CD4-positive, alpha-beta T cell (primary cell): ENCODE data around the gene CD38. TPM values are rescaled to one million over a fixed set of nuclear protein-coding genes. Genes with fewer than 3 reads are reported as not detected.

Experiments used
- ATAC-seq: fragments of 200-7000 bp; cut with Tn5 transposase; one replicate; pipeline ENCODE4 v1.10.0; 2022; ENCODE audit warnings: mild to moderate bottlenecking; ENCODE audit not compliant: poor library complexity
- CTCF ChIA-PET: fragments of 350-600 bp; sonication (Branson Sonifier 250); formaldehyde crosslinking; loops from one replicate; lab custom pipeline; 2021; ENCODE audit warnings: antibody characterized with exemption, inconsistent platforms; lab: Charles Lee
- POLR2A ChIA-PET: fragments of 350-600 bp; sonication (Branson Sonifier 250); formaldehyde crosslinking; loops from one replicate; lab custom pipeline; 2021; ENCODE audit warnings: antibody characterized with exemption, inconsistent platforms; lab: Charles Lee
- DNase-seq, 14 experiments: peaks; one replicate each; pipeline ENCODE4 v3.0.0-alpha.2; 2013 to 2020; ENCODE audit warnings: mixed read lengths in 2 of 14
- H3K27ac ChIP-seq, 2 donors: one replicate each; pipeline versions ENCODE4 v1.5.1 to v1.7.0; 2013; ENCODE audit warnings: low read length in 2 of 2, low read depth in 1 of 2, mild to moderate bottlenecking in 1 of 2
- H3K27me3 ChIP-seq, 2 experiments: 1 replicate in 1 of 2; 2 replicates in 1 of 2; pipeline versions ENCODE4 v1.6.1 to v1.7.0; 2013; ENCODE audit warnings: low read length in 2 of 2, control low read depth in 1 of 2, mild to moderate bottlenecking in 1 of 2, moderate library complexity in 1 of 2; ENCODE audit not compliant: insufficient read depth in 2 of 2, control insufficient read depth in 1 of 2
- H3K36me3 ChIP-seq: one replicate; pipeline ENCODE4 v1.6.1; 2013; ENCODE audit warnings: low read length, control low read depth; ENCODE audit not compliant: insufficient read depth
- H3K4me1 ChIP-seq: one replicate; pipeline ENCODE4 v1.6.1; 2013; ENCODE audit warnings: low read length, control low read depth; ENCODE audit not compliant: insufficient read depth
- H3K4me3 ChIP-seq: one replicate; pipeline ENCODE4 v1.5.1; 2013; ENCODE audit warnings: mild to moderate bottlenecking, low read length, moderate library complexity
- H3K9me3 ChIP-seq, 2 experiments: 1 replicate in 1 of 2; 2 replicates in 1 of 2; pipeline versions ENCODE4 v1.6.1 to v1.7.0; 2013; ENCODE audit warnings: low read length in 2 of 2, mild to moderate bottlenecking in 2 of 2, control low read depth in 1 of 2, moderate library complexity in 1 of 2; ENCODE audit not compliant: control insufficient read depth in 1 of 2, insufficient read depth in 1 of 2
- H3K27ac Mint-ChIP-seq: one replicate; pipeline ENCODE4 v1.8.0; 2020; ENCODE audit warnings: mixed read lengths
- H3K27me3 Mint-ChIP-seq: one replicate; pipeline ENCODE4 v1.8.0; 2021; ENCODE audit warnings: mixed read lengths
- H3K36me3 Mint-ChIP-seq: one replicate; pipeline ENCODE4 v1.8.0; 2021; ENCODE audit warnings: low read depth, mixed read lengths
- H3K4me1 Mint-ChIP-seq: one replicate; pipeline ENCODE4 v1.8.0; 2021; ENCODE audit warnings: low read depth, mixed read lengths
- H3K4me3 Mint-ChIP-seq: one replicate; pipeline ENCODE4 v1.8.0; 2020; ENCODE audit warnings: mild to moderate bottlenecking, mixed read lengths
- H3K9me3 Mint-ChIP-seq: one replicate; pipeline ENCODE4 v1.8.0; 2020; ENCODE audit warnings: mixed read lengths
- intact Hi-C, 2 experiments: fragments of 100-400 bp; cut with DNase I in 1 of 2; cut with micrococcal nuclease in 1 of 2; formaldehyde crosslinking; loops; one replicate each; pipeline versions ENCODE4 v1.15.1 to v1.9.0; 2023 to 2025; cut with DNase I, micrococcal nuclease
- total RNA-seq, 174 experiments: library from RNA in 2 of 174; stranded (reverse) in 2 of 174; gene quantifications; one replicate each; pipeline ENCODE4 v1.2.3 and lab custom pipeline; 2021 to 2026
- TF ChIP-seq, protein P1 (sequence below): fragments of 200-600 bp; IDR thresholded peaks from one replicate; pipeline ENCODE4 v1.8.0; 2022; ENCODE audit warnings: antibody characterized with exemption, mild to moderate bottlenecking

The CD38 gene
- total RNA-seq, 2 experiments from 2014 or later: 9.6 to 9.9 TPM

- Mint-ChIP-seq H3K27me3 (no peaks in the 10 kb centered on the region), H3K36me3 (no peaks in the 10 kb centered on the region), H3K9me3 (no peaks in the 10 kb centered on the region), H3K27ac (peak overlapping the region; percentile 91), H3K4me1 (peaks cover 51% of the 10 kb centered on the region), H3K4me3 (peak overlapping the region; percentile 69)
- ChIA-PET POLR2A (interaction anchor here (0.7 to 2.8 kb wide), 11 partner anchors 9 to 763 kb away, joined by 3 to 82 read pairs (median 5); partner anchors contain the start of genes CD38, CPEB2, FAM200B and FBXL5), CTCF (interaction anchor here (0.7 to 2.4 kb wide), 4 partner anchors 10 to 84 kb away, joined by 3 to 19 read pairs (median 4); partner anchors contain the start of gene FAM200B)
- no peaks in the 10 kb centered on the region for H3K9me3 ChIP-seq
- no peaks in the 10 kb centered on the region for H3K27me3 ChIP-seq
- DNase-seq (peak in 11 of 14 experiments; percentile 19 to 87 (median 46)), ATAC-seq (peak; percentile 82)
- H3K4me1 ChIP-seq: peaks cover 45% of the 10 kb centered on the region
- no peak overlapping the region for H3K4me3 ChIP-seq
- TF ChIP-seq, protein P1, sequence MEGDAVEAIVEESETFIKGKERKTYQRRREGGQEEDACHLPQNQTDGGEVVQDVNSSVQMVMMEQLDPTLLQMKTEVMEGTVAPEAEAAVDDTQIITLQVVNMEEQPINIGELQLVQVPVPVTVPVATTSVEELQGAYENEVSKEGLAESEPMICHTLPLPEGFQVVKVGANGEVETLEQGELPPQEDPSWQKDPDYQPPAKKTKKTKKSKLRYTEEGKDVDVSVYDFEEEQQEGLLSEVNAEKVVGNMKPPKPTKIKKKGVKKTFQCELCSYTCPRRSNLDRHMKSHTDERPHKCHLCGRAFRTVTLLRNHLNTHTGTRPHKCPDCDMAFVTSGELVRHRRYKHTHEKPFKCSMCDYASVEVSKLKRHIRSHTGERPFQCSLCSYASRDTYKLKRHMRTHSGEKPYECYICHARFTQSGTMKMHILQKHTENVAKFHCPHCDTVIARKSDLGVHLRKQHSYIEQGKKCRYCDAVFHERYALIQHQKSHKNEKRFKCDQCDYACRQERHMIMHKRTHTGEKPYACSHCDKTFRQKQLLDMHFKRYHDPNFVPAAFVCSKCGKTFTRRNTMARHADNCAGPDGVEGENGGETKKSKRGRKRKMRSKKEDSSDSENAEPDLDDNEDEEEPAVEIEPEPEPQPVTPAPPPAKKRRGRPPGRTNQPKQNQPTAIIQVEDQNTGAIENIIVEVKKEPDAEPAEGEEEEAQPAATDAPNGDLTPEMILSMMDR: no peak
- H3K27ac ChIP-seq: peak overlapping the region; percentile 42 to 47
- H3K36me3 ChIP-seq: no peaks in the 10 kb centered on the region
- intact Hi-C loops: loop anchor here in 1 of 2 experiments (1.0 kb wide), 2 partner anchors 10 to 12 kb away; partner anchors contain the start of gene CD38
Observed at GRCh38 chr4:15765910-15766697, 12.0 kb upstream of the CD38 start.

DNA sequence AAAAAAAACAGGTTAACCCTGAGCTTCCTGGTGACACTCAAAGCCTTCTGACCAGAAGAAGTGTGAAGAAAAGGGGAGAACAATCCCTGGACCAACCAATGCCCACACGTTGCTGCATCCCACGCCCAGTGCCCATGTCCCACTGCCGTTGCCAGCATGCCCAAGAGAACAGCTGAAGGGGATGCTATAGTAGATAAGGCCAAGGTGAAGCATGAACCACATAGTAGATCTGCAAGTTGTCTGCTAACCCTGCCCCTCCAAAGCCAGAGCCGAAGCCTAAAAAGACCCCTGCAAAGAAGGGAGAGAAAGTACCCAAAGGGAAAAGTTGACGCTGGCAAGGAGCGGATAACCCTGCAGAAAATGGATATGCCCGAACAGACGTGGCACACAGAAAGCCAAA is 11.3 kb upstream of the CD38 start:
- intact Hi-C loops: loop anchor here in 1 of 2 experiments (1.0 kb wide), 2 partner anchors 11 kb away; partner anchors contain the start of gene CD38
- ChIA-PET CTCF (interaction anchor here (0.6 to 2.4 kb wide), 4 partner anchors 10 to 388 kb away, joined by 3 to 19 read pairs (median 4); partner anchors contain the start of gene FAM200B), POLR2A (interaction anchor here (0.8 to 2.8 kb wide), 9 partner anchors 10 to 763 kb away, joined by 3 to 82 read pairs (median 8); partner anchors contain the start of genes CD38, CPEB2, FAM200B and FBXL5)
- no peak for DNase-seq
- Mint-ChIP-seq H3K27ac (peak overlapping the region; percentile 91), H3K9me3 (no peaks in the 10 kb centered on the region), H3K4me3 (peak overlapping the region; percentile 69), H3K4me1 (peaks cover 58% of the 10 kb centered on the region), H3K36me3 (no peaks in the 10 kb centered on the region), H3K27me3 (no peaks in the 10 kb centered on the region)
- no peaks in the 10 kb centered on the region for H3K36me3 ChIP-seq
- H3K4me3 ChIP-seq: peak overlapping the region; percentile 2
- H3K27ac ChIP-seq: peak overlapping the region; percentile 14 to 47
- TF ChIP-seq, protein P1: no peak
- no peaks in the 10 kb centered on the region for H3K9me3 ChIP-seq
- no peak for ATAC-seq
- H3K27me3 ChIP-seq: no peaks in the 10 kb centered on the region
- H3K4me1 ChIP-seq: peaks cover 45% of the 10 kb centered on the region

- no peak overlapping the region for H3K27ac ChIP-seq
- H3K4me3 ChIP-seq: no peak overlapping the region
- H3K4me1 ChIP-seq: peaks cover 49% of the 10 kb centered on the region
- Mint-ChIP-seq H3K27ac (no peak overlapping the region), H3K9me3 (no peaks in the 10 kb centered on the region), H3K27me3 (no peaks in the 10 kb centered on the region), H3K4me1 (peaks cover 65% of the 10 kb centered on the region), H3K36me3 (no peaks in the 10 kb centered on the region), H3K4me3 (no peak overlapping the region)
- ATAC-seq (no peak), DNase-seq (no peak)
- H3K9me3 ChIP-seq: no peaks in the 10 kb centered on the region
- ChIA-PET POLR2A (interaction anchor here (1.2 kb wide), 1 partner anchor 13 kb away, joined by 4 read pairs; no protein-coding TSS in a partner anchor), CTCF (interaction anchor here (1.9 kb wide), 1 partner anchor 12 kb away, joined by 6 read pairs; no protein-coding TSS in a partner anchor)
- H3K27me3 ChIP-seq: no peaks in the 10 kb centered on the region
- intact Hi-C loops: no loop called here
- TF ChIP-seq, protein P1: no peak
- no peaks in the 10 kb centered on the region for H3K36me3 ChIP-seq
Observed at GRCh38 chr4:15769202-15769601, 8.9 kb upstream of the CD38 start.
